GM12874 (cell line): ENCODE measurements around the gene HSDL2.

ENCODE experiments used
- TF ChIP-seq, protein P1 (sequence below): IDR thresholded peaks from 2 replicates; pipeline ENCODE4 v1.5.1; 2011; ENCODE audit warnings: low read depth, mild to moderate bottlenecking, control low read depth, low read length, moderate library complexity; ENCODE audit not compliant: insufficient read depth

The HSDL2 gene

DNA sequence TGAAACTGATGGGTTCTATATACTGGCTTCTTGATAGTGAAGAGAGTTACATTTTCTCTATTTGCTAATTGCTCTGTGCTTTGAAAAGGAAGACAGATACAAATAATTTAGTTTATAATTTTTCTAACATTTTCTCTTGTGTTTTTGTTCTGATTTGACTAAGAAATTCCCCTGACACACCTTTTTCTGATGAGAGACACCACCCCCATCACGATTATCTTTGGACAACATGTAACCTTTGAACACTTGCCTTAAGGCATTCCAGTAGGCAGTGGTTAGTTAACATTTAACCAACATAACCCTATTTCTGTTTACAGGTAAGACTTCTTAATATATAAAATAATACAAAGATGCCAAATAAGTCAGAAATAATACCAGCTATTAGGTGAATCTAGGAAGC is 42.4 kb upstream of the HSDL2 start:
- TF ChIP-seq, protein P1, sequence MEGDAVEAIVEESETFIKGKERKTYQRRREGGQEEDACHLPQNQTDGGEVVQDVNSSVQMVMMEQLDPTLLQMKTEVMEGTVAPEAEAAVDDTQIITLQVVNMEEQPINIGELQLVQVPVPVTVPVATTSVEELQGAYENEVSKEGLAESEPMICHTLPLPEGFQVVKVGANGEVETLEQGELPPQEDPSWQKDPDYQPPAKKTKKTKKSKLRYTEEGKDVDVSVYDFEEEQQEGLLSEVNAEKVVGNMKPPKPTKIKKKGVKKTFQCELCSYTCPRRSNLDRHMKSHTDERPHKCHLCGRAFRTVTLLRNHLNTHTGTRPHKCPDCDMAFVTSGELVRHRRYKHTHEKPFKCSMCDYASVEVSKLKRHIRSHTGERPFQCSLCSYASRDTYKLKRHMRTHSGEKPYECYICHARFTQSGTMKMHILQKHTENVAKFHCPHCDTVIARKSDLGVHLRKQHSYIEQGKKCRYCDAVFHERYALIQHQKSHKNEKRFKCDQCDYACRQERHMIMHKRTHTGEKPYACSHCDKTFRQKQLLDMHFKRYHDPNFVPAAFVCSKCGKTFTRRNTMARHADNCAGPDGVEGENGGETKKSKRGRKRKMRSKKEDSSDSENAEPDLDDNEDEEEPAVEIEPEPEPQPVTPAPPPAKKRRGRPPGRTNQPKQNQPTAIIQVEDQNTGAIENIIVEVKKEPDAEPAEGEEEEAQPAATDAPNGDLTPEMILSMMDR: no peak

DNA sequence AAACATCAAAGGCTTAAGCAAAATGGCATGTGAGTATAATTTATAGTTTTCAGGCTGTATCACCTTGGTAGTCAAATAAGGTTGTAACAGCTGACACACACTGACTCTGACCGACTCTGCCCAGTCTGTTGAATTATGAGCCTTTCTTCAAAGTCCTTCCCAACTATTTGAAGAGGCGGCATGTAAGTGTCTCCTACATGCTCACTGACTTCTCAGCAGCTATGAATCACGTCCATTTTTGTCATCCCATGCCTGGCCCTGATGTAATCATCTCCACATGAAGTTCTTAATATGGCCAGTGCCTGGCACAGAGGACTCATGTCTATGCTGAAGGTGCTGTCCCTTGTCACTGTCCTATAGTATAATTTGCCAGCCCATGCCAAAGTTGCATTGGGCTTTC is 41.3 kb upstream of the HSDL2 start:
- TF ChIP-seq, protein P1: no peak

DNA sequence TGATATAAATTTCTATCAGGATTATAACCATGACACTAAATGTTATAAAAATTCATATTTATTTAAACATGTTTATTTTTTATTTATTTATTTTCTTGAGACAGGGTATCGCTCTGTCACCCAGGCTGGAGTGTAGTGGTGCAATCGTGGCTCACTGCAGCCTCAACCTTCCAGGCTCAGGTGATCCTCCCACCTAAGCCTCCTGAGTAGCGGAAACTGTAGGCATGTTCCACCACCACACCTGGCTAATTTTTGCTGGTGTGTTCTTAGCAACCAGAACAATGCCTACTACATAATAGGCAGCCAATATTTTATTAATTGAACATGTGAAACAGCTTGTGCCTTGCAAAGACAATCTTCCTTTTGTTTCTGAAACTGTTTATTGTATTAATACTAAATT is 40.0 kb upstream of the HSDL2 start:
- TF ChIP-seq, protein P1: no peak

DNA sequence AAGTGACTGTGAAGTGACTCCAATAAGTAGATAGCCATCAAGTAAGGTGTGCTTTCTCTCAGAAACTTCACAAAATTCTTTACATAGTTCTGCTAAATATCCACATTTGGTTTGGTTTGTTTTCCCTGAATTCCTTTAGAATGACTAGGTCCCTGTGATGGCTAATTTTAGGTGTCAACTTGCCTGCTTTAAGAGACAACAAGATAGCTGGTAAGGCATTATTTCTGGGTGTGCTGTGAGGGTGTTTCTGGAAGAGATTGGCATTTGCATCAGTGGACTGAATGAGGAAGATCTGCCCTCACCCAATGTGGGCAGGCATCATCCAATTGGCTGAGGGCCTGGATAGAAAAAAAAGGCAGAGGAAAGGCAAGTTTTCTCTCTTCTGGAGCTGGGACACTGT is 38.2 kb upstream of the HSDL2 start:
- TF ChIP-seq, protein P1: no peak

DNA sequence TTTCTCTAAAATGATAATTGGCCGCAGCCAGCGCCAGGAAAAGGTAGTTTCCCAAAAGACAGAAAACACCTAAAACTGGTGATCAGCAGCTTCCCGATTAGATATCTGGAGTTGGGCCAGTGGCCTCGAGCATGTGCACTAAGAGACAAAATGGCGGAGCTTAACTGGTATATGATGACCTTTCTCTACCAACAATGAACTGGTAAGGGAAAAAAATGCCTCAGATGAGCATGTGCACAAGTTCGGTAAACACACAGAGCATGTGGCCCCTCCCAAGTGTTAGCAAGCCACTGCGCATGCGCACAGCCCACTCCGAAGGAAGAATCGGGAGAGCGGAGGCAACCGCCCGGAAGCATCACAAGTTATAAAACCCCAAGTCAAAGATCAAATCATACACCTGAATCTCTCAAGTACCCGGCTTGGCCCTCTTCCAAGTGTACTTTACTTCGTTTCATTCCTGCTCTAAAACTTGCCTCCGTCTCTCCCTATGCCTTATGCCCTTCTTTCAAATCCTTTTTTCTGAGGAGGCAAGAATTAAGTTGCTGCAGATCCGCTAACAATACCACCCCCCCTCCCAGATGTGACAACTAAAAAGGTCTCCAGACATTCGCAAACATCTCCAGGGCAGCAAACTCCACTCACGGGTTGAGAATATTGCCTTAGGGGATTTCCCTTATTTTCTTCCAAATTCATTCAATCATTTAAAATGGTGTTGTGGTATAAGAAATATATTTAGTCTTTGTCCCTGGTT is 31.5 kb upstream of the HSDL2 start:
- TF ChIP-seq, protein P1: no peak

DNA sequence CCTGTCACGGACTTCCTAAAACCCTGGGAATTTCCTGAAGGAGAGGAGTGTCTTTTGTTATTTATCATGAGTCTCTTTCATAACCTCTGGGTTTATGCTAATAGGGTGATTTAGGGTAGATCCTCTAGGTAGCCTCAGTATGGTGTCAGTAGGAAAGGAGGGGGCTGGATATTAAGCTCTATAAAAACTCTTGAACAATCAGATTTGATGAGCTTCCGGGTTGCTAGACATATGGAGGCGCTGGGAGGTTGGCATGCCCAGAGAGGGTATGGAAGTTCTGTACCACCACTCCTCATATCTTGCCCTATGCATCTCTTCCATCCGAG is 30.9 kb upstream of the HSDL2 start:
- TF ChIP-seq, protein P1: no peak

DNA sequence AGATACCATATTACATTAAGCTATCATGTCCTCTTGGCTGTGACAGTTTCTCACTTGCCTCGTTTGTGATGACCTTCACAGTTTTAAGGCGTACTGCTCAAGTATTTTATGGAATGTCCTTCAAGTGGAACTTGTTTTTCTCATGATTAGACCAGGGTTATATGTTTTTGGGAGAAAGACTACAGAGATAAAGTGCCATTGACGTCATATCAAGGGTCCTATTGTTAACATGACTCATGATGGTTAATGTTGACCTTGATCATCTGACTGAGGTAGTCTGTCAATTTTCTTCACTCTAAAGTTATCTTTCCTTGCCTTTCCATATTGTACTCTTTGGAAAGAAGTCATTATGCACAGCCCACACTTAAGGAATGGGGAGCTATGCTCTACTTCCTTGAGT is 28.7 kb upstream of the HSDL2 start:
- TF ChIP-seq, protein P1: no peak
